Natural killer cell (primary cell): ENCODE results near the gene SLC5A2. TPM values are rescaled to one million over a fixed set of nuclear protein-coding genes. Genes with fewer than 3 reads are reported as not detected.

Source experiments
- ATAC-seq, 3 donors: fragments of 150-1000 bp in 2 of 3; fragments of 200-7000 bp in 1 of 3; cut with Tn5 transposase; 1 replicate in 1 of 3; 2 replicates in 2 of 3; pipeline ENCODE4 v1.10.0; 2021; ENCODE audit warnings: mild to moderate bottlenecking in 2 of 3, moderate library complexity in 2 of 3
- DNase-seq, 2 donors: peaks; one replicate each; pipeline versions ENCODE4 v3.0.0 to v3.0.0-alpha.2; 2013 to 2021; ENCODE audit warnings: mixed read lengths in 1 of 2
- H3K27ac ChIP-seq: one replicate; pipeline ENCODE4 v1.5.1; 2013; ENCODE audit warnings: mild to moderate bottlenecking, low read length
- H3K27me3 ChIP-seq: one replicate; pipeline ENCODE4 v1.6.1; 2013; ENCODE audit warnings: low read length; ENCODE audit not compliant: control insufficient read depth, insufficient read depth
- H3K36me3 ChIP-seq: one replicate; pipeline ENCODE4 v1.6.1; 2013; ENCODE audit warnings: low read length; ENCODE audit not compliant: control insufficient read depth, insufficient read depth
- H3K4me1 ChIP-seq: one replicate; pipeline ENCODE4 v1.6.1; 2013; ENCODE audit warnings: low read length; ENCODE audit not compliant: control insufficient read depth, insufficient read depth
- H3K4me3 ChIP-seq: one replicate; pipeline ENCODE4 v1.5.1; 2013; ENCODE audit warnings: low read length
- H3K9me3 ChIP-seq: one replicate; pipeline ENCODE4 v1.6.1; 2013; ENCODE audit warnings: low read length; ENCODE audit not compliant: control insufficient read depth, insufficient read depth
- H3K27ac Mint-ChIP-seq, 2 donors: one replicate each; pipeline ENCODE4 v1.8.0; 2022; ENCODE audit warnings: mild to moderate bottlenecking in 2 of 2, mixed read lengths in 2 of 2, moderate library complexity in 1 of 2
- H3K27me3 Mint-ChIP-seq, 2 donors: one replicate each; pipeline ENCODE4 v1.8.0; 2022; ENCODE audit warnings: low read depth in 2 of 2, mixed read lengths in 2 of 2
- H3K36me3 Mint-ChIP-seq: one replicate; pipeline ENCODE4 v1.8.0; 2022; ENCODE audit warnings: mixed read lengths
- H3K4me1 Mint-ChIP-seq, 2 donors: one replicate each; pipeline ENCODE4 v1.8.0; 2022; ENCODE audit warnings: mixed read lengths in 2 of 2
- H3K4me3 Mint-ChIP-seq: one replicate; pipeline ENCODE4 v1.8.0; 2022; ENCODE audit warnings: mild to moderate bottlenecking, moderate library complexity, mixed read lengths
- H3K9me3 Mint-ChIP-seq, 2 donors: one replicate each; pipeline ENCODE4 v1.8.0; 2022; ENCODE audit warnings: mixed read lengths in 2 of 2
- WGBS: methylation state at CpG from one replicate; pipeline ENCODE4 v1.1.7; 2013; ENCODE audit warnings: missing lambda C conversion rate; ENCODE audit not compliant: insufficient coverage; 5-methylcytosine and 5-hydroxymethylcytosine counted together
- intact Hi-C: fragments of 100-400 bp; cut with micrococcal nuclease; formaldehyde crosslinking; loops from one replicate; pipeline ENCODE4 v1.14.2; 2022
- total RNA-seq, 4 donors: library from RNA; stranded (reverse); fragments of 120-200 nt in 1 of 4; gene quantifications; one replicate each; pipeline versions ENCODE4 v1.2.3 to v1.2.4, GENCODE V29; 2013 to 2022
- TF ChIP-seq, protein P1 (sequence below): fragments of 200-600 bp; IDR thresholded peaks from one replicate; pipeline ENCODE4 v1.8.0; 2022; ENCODE audit warnings: antibody characterized with exemption

Gene SLC5A2
- total RNA-seq, 3 donors from 2014 or later (not counting 1 experiment from before 2014, with no cell fraction given), result 0.20 to 0.96 TPM; not detected in 1

GRCh38 chr16:31528523-31529107 lies 45.7 kb downstream of the SLC5A2 start:
- no peak overlapping the region for H3K27ac ChIP-seq
- DNase-seq (no peak), ATAC-seq (no peak)
- TF ChIP-seq, protein P1, sequence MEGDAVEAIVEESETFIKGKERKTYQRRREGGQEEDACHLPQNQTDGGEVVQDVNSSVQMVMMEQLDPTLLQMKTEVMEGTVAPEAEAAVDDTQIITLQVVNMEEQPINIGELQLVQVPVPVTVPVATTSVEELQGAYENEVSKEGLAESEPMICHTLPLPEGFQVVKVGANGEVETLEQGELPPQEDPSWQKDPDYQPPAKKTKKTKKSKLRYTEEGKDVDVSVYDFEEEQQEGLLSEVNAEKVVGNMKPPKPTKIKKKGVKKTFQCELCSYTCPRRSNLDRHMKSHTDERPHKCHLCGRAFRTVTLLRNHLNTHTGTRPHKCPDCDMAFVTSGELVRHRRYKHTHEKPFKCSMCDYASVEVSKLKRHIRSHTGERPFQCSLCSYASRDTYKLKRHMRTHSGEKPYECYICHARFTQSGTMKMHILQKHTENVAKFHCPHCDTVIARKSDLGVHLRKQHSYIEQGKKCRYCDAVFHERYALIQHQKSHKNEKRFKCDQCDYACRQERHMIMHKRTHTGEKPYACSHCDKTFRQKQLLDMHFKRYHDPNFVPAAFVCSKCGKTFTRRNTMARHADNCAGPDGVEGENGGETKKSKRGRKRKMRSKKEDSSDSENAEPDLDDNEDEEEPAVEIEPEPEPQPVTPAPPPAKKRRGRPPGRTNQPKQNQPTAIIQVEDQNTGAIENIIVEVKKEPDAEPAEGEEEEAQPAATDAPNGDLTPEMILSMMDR, result no peak
- no peaks in the 10 kb centered on the region for H3K36me3 ChIP-seq
- peaks cover 2% of the 10 kb centered on the region for H3K4me1 ChIP-seq
- intact Hi-C loops, result no loop called here
- Mint-ChIP-seq H3K27me3 (peaks cover 15 to 17% of the 10 kb centered on the region in 2 donors), H3K4me3 (no peak overlapping the region), H3K9me3 (no peaks in the 10 kb centered on the region), H3K27ac (no peak overlapping the region), H3K36me3 (no peaks in the 10 kb centered on the region), H3K4me1 (no peaks in the 10 kb centered on the region)
- H3K4me3 ChIP-seq, result no peak overlapping the region
- WGBS, result 75% methylated on average over 11 of the region's 11 CpGs
- peaks cover 5% of the 10 kb centered on the region for H3K27me3 ChIP-seq
- H3K9me3 ChIP-seq, result no peaks in the 10 kb centered on the region

- peak in 1 of 3 donors; percentile 20 for ATAC-seq
- intact Hi-C loops, result no loop called here
These were observed 46.4 kb downstream of the SLC5A2 start for GRCh38 chr16:31529108-31529936.

GRCh38 chr16:31529937-31530312 lies 47.0 kb downstream of the SLC5A2 start:
- no peak overlapping the region for H3K4me3 Mint-ChIP-seq
- no peaks in the 10 kb centered on the region for H3K9me3 Mint-ChIP-seq
- Histone ChIP-seq H3K4me3 (no peak overlapping the region), H3K9me3 (no peaks in the 10 kb centered on the region), H3K27ac (no peak overlapping the region), H3K27me3 (peaks cover 5% of the 10 kb centered on the region), H3K36me3 (no peaks in the 10 kb centered on the region), H3K4me1 (peaks cover 2% of the 10 kb centered on the region)
- H3K4me1 Mint-ChIP-seq, result no peaks in the 10 kb centered on the region
- H3K27me3 Mint-ChIP-seq, result peaks cover 17 to 21% of the 10 kb centered on the region in 2 donors
- DNase-seq, result no peak
- H3K27ac Mint-ChIP-seq, result no peak overlapping the region
- WGBS, result 78% methylated on average over 17 of the region's 17 CpGs
- ATAC-seq, result no peak
- TF ChIP-seq, protein P1, result no peak
- no peaks in the 10 kb centered on the region for H3K36me3 Mint-ChIP-seq
- intact Hi-C loops, result no loop called here

More at GRCh38 chr16:31529108-31529936, 46.4 kb downstream of the SLC5A2 start:
- peaks cover 17 to 19% of the 10 kb centered on the region in 2 donors for H3K27me3 Mint-ChIP-seq
- no peak overlapping the region for H3K4me3 Mint-ChIP-seq
- 17% methylated on average over 46 of the region's 52 CpGs for WGBS
- no peaks in the 10 kb centered on the region for H3K36me3 Mint-ChIP-seq
- no peaks in the 10 kb centered on the region for H3K4me1 Mint-ChIP-seq
- H3K9me3 ChIP-seq, result no peaks in the 10 kb centered on the region
- peaks cover 5% of the 10 kb centered on the region for H3K27me3 ChIP-seq
- no peaks in the 10 kb centered on the region for H3K36me3 ChIP-seq
- DNase-seq, result peak in 1 of 2 donors; percentile 37
- TF ChIP-seq, protein P1, result no peak
- no peak overlapping the region for H3K27ac Mint-ChIP-seq
- H3K27ac ChIP-seq, result no peak overlapping the region
- no peak overlapping the region for H3K4me3 ChIP-seq
- H3K4me1 ChIP-seq, result peaks cover 2% of the 10 kb centered on the region
- H3K9me3 Mint-ChIP-seq, result no peaks in the 10 kb centered on the region
